ENCODE results near the gene COCH. TPM values are rescaled to one million over a fixed set of nuclear protein-coding genes. Genes with fewer than 3 reads are reported as not detected.

Gene COCH
- polyA plus RNA-seq, 1 experiment = 0.19 TPM

- ChIA-PET CTCF (no interaction called here), POLR2A (no interaction called here)
- H3K4me3 ChIP-seq (ENCODE audit: low read depth, low read length) = no peak overlapping the region
- TF ChIP-seq CTCF (IDR thresholded peaks at IDR 0.05; ENCODE audit: low read depth, low read length) = no peak
- no peak overlapping the region for H3K27ac ChIP-seq (ENCODE audit: low read depth, low read length)
- no peaks in the 10 kb centered on the region for H3K9me3 ChIP-seq (ENCODE audit: control insufficient read depth, insufficient read depth, low read length)
- no peak for DNase-seq (ENCODE audit: low read depth, low spot score)
- peaks cover 21% of the 10 kb centered on the region for H3K27me3 ChIP-seq (ENCODE audit: control insufficient read depth, insufficient read depth, low read length)
Observed at GRCh38 chr14:30868736-30869135, 5.6 kb upstream of the COCH start.

- Histone ChIP-seq H3K4me3 (ENCODE audit: low read depth, low read length) (no peak overlapping the region), H3K27me3 (ENCODE audit: control insufficient read depth, insufficient read depth, low read length) (peaks cover 26% of the 10 kb centered on the region), H3K27ac (ENCODE audit: low read depth, low read length) (no peak overlapping the region), H3K9me3 (ENCODE audit: control insufficient read depth, insufficient read depth, low read length) (no peaks in the 10 kb centered on the region; the same call in 1 of the 2 replicates)
- no peak for TF ChIP-seq CTCF (IDR thresholded peaks at IDR 0.05; ENCODE audit: low read depth, low read length)
- POLR2A ChIA-PET = no interaction called here
- CTCF ChIA-PET = no interaction called here
- no peak for DNase-seq (ENCODE audit: low read depth, low spot score)
Observed at GRCh38 chr14:30869551-30870155, 4.7 kb upstream of the COCH start.

GRCh38 chr14:30872602-30873001, 1.8 kb upstream of the COCH start:
- Histone ChIP-seq H3K27ac (ENCODE audit: low read depth, low read length) (no peak overlapping the region), H3K9me3 (ENCODE audit: control insufficient read depth, insufficient read depth, low read length) (peaks cover 4% of the 10 kb centered on the region; the same call in 1 of the 2 replicates), H3K4me3 (ENCODE audit: low read depth, low read length) (no peak overlapping the region), H3K27me3 (ENCODE audit: control insufficient read depth, insufficient read depth, low read length) (peaks cover 52% of the 10 kb centered on the region)
- DNase-seq (ENCODE audit: low read depth, low spot score) = no peak
- no peak for TF ChIP-seq CTCF (IDR thresholded peaks at IDR 0.05; ENCODE audit: low read depth, low read length)
- ChIA-PET CTCF (interaction anchor here (0.6 kb wide), 1 partner anchor 19 kb away, joined by 3 read pairs; no protein-coding TSS in a partner anchor), POLR2A (no interaction called here)

GRCh38 chr14:30873308-30874119, 845 bp upstream of the COCH start:
- peaks cover 52% of the 10 kb centered on the region for H3K27me3 ChIP-seq (ENCODE audit: control insufficient read depth, insufficient read depth, low read length)
- no peak overlapping the region for H3K27ac ChIP-seq (ENCODE audit: low read depth, low read length)
- POLR2A ChIA-PET = no interaction called here
- no peak for DNase-seq (ENCODE audit: low read depth, low spot score)
- no peak for TF ChIP-seq CTCF (IDR thresholded peaks at IDR 0.05; ENCODE audit: low read depth, low read length)
- CTCF ChIA-PET = interaction anchor here (0.5 to 0.6 kb wide), 2 partner anchors 153 to 1225 kb away, joined by 4 to 7 read pairs; no protein-coding TSS in a partner anchor
- H3K9me3 ChIP-seq (ENCODE audit: control insufficient read depth, insufficient read depth, low read length) = peaks cover 4% of the 10 kb centered on the region; the same call in 1 of the 2 replicates
- H3K4me3 ChIP-seq (ENCODE audit: low read depth, low read length) = no peak overlapping the region

Measured in AG04450 (cell line).